Measurements from ENCODE around the gene CTBP1.

DNA sequence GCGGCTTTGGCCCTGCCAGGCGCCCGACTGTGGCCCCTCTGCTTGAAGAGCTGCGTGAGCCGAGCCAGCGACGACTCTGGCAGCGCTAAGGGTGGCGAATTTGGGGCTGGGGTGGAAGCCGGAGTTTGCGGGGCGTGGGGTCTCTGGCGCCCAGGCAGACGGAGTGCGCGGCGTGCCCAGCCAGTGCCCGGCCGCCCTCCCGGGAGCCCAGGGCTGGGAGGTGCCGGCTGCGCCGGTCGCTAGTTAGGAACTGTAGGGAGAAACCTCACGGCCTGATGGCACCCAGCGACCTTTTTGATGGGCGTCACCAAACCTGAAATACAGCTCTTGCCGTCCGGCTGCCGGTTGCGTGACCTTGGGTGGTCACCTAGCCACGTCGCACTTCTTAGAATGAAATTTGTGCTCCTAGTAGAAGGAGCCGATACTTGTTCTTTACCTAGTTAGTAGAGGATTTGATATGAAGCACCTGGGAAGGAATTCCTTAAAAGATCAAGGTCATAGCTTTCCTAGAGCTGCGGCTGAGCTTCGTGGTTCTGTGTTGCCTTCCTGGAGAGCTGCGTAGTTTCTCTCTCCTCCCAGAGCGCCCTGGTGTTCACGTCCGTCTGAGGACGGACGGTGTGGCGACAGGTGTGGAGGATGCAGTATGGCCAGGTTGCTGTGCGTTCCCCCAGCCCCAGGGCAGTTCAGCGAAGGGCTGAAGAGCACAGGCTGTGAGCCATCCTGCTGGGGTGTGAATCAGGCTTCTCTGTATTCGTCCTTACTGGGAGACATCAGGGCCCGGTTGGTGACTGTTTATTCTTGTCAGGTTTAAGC lies 41.4 kb upstream of the CTBP1 start:
- TF ChIP-seq CTCF (IDR thresholded peaks at IDR 0.05; ENCODE audit: low read length) (no peak), EZH2 (IDR thresholded peaks at IDR 0.05; ENCODE audit: borderline replicate concordance, low read length) (no peak)

Data from OCI-LY1 (cell line).